Measurements from ENCODE around the gene TSSK2. TPM values are rescaled to one million over a fixed set of nuclear protein-coding genes. Genes with fewer than 3 reads are reported as not detected.

Gene TSSK2
- total RNA-seq, 1 donor from 2014 or later: not detected

Other genes starting within 250 kb of the TSSK2 start
- gene DGCR6, start 225.0 kb upstream of the TSSK2 start, total RNA-seq: 24.4 TPM
- gene PRODH, start 195.0 kb upstream of the TSSK2 start, total RNA-seq: 7.6 TPM
- gene DGCR2, start 8.9 kb upstream of the TSSK2 start, total RNA-seq: 68.3 TPM
- 11.7 TPM for gene ESS2, start 13.3 kb downstream of the TSSK2 start, total RNA-seq
- gene GSC2, start 19.0 kb downstream of the TSSK2 start, total RNA-seq: not detected
- gene SLC25A1, start 47.4 kb downstream of the TSSK2 start, total RNA-seq: 20.6 TPM
- 60.1 TPM for gene CLTCL1, start 160.4 kb downstream of the TSSK2 start, total RNA-seq